ENCODE results near the gene UBE2C.

DNA sequence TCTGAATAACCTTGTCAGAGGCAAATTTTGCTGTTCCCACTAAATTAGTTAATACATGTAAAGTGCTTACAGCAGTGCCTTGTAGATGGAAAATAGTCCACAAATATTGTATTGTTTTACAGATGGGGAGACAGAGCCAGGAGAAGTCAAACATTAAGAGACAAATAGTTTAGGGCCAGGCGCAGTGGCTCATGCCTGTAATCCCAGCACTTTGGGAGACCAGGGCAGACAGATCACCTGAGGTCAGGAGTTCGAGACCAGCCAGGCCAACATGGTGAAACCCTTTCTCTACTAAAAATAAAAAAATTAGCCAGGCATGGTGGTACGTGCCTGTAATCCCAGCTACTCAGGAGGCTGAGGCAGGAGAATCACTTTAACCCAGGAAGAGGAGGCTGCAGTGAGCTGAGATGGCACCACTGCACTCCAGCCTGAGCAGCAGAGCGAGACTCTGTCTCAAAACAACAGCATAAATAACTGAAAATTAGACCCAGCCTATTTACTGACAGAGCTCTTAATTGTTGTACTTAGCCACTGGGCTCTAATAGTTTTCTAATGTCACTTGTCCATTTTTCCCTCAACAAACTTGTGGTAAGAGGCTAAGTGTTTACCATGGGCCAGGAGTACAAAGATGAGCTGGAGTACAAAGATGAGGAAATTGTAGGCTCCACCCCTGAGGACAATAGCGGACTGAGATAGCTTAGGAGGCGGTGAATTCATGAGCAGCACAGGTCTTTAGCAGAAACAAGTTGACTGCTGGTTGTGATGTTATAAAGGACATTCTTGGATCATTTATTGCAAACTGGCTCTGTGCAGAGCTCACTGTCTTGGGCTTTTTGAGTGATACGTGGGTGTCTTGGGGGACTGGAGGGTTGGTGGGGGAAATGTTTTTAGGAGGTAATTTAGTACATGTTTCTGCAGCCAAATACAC, 51.4 kb downstream of the UBE2C start:
- TF ChIP-seq POLR2A (IDR thresholded peaks at IDR 0.05; ENCODE audit: low read depth): no peak
- no peak for TF ChIP-seq EP300 (IDR thresholded peaks at IDR 0.05)
- TF ChIP-seq, protein P1, sequence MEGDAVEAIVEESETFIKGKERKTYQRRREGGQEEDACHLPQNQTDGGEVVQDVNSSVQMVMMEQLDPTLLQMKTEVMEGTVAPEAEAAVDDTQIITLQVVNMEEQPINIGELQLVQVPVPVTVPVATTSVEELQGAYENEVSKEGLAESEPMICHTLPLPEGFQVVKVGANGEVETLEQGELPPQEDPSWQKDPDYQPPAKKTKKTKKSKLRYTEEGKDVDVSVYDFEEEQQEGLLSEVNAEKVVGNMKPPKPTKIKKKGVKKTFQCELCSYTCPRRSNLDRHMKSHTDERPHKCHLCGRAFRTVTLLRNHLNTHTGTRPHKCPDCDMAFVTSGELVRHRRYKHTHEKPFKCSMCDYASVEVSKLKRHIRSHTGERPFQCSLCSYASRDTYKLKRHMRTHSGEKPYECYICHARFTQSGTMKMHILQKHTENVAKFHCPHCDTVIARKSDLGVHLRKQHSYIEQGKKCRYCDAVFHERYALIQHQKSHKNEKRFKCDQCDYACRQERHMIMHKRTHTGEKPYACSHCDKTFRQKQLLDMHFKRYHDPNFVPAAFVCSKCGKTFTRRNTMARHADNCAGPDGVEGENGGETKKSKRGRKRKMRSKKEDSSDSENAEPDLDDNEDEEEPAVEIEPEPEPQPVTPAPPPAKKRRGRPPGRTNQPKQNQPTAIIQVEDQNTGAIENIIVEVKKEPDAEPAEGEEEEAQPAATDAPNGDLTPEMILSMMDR (IDR thresholded peaks at IDR 0.05): no peak

Measured in esophagus muscularis mucosa (tissue), 4 donors.